Measurements from ENCODE around the gene RAB31.

RAB31 gene

DNA sequence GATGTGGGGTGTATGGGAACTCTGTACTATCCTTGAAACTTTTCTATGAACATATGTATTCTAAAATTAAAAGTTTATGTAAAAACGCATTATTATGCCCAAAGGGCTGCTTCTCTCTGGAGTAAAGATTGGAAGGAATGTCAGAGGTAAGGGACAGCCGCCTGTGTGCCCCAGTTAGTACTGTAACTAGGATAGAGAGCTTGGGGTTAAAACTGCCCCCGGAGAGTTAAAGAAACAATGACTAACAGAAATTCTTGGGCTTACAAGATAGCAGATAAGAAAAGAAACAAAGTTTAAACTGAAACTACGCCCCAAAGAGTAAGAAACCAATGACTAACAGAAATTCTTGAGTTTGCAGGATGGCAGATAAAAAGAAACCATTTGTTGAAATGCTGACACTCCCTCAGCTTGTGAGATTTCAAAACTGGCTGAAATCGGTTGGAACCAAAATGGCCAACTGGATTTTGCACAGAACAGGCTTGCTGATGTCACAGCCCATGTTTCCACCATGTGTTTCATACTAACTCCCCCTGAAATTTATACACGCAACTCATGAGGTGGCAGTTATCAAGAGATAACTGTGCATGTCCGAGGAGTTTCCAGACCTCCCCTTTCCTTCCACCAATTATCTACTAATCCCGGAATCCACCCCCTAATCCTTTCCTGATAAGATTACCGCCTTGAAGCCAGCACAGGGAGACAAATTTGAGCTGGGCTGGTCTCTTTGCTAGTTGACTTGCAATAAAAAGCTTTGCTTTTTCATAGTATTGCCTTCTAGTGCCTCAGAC lies 169.0 kb downstream of the RAB31 start (continued):
- TF ChIP-seq, protein P1, sequence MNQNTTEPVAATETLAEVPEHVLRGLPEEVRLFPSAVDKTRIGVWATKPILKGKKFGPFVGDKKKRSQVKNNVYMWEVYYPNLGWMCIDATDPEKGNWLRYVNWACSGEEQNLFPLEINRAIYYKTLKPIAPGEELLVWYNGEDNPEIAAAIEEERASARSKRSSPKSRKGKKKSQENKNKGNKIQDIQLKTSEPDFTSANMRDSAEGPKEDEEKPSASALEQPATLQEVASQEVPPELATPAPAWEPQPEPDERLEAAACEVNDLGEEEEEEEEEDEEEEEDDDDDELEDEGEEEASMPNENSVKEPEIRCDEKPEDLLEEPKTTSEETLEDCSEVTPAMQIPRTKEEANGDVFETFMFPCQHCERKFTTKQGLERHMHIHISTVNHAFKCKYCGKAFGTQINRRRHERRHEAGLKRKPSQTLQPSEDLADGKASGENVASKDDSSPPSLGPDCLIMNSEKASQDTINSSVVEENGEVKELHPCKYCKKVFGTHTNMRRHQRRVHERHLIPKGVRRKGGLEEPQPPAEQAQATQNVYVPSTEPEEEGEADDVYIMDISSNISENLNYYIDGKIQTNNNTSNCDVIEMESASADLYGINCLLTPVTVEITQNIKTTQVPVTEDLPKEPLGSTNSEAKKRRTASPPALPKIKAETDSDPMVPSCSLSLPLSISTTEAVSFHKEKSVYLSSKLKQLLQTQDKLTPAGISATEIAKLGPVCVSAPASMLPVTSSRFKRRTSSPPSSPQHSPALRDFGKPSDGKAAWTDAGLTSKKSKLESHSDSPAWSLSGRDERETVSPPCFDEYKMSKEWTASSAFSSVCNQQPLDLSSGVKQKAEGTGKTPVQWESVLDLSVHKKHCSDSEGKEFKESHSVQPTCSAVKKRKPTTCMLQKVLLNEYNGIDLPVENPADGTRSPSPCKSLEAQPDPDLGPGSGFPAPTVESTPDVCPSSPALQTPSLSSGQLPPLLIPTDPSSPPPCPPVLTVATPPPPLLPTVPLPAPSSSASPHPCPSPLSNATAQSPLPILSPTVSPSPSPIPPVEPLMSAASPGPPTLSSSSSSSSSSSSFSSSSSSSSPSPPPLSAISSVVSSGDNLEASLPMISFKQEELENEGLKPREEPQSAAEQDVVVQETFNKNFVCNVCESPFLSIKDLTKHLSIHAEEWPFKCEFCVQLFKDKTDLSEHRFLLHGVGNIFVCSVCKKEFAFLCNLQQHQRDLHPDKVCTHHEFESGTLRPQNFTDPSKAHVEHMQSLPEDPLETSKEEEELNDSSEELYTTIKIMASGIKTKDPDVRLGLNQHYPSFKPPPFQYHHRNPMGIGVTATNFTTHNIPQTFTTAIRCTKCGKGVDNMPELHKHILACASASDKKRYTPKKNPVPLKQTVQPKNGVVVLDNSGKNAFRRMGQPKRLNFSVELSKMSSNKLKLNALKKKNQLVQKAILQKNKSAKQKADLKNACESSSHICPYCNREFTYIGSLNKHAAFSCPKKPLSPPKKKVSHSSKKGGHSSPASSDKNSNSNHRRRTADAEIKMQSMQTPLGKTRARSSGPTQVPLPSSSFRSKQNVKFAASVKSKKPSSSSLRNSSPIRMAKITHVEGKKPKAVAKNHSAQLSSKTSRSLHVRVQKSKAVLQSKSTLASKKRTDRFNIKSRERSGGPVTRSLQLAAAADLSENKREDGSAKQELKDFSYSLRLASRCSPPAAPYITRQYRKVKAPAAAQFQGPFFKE (tag by site-specific recombination; IDR thresholded peaks at IDR 0.05; ENCODE audit: borderline replicate concordance), result no peak
- TF ChIP-seq, protein P2, sequence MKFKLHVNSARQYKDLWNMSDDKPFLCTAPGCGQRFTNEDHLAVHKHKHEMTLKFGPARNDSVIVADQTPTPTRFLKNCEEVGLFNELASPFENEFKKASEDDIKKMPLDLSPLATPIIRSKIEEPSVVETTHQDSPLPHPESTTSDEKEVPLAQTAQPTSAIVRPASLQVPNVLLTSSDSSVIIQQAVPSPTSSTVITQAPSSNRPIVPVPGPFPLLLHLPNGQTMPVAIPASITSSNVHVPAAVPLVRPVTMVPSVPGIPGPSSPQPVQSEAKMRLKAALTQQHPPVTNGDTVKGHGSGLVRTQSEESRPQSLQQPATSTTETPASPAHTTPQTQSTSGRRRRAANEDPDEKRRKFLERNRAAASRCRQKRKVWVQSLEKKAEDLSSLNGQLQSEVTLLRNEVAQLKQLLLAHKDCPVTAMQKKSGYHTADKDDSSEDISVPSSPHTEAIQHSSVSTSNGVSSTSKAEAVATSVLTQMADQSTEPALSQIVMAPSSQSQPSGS (tag by site-specific recombination; IDR thresholded peaks at IDR 0.05; ENCODE audit: low read depth), result no peak
- TF ChIP-seq ZNF292 (tag by site-specific recombination; IDR thresholded peaks at IDR 0.05; ENCODE audit: borderline replicate concordance, low read depth), result no peak
- TF ChIP-seq ZFP69B (tag by site-specific recombination; IDR thresholded peaks at IDR 0.05), result no peak
- no peak for TF ChIP-seq ZNF248 (tag by site-specific recombination; IDR thresholded peaks at IDR 0.05)
- TF ChIP-seq ZNF114 (tag by site-specific recombination; IDR thresholded peaks at IDR 0.05), result no peak
- TF ChIP-seq ZNF529 (tag by site-specific recombination; IDR thresholded peaks at IDR 0.05; ENCODE audit: insufficient replicate concordance), result no peak
- TF ChIP-seq, protein P3, sequence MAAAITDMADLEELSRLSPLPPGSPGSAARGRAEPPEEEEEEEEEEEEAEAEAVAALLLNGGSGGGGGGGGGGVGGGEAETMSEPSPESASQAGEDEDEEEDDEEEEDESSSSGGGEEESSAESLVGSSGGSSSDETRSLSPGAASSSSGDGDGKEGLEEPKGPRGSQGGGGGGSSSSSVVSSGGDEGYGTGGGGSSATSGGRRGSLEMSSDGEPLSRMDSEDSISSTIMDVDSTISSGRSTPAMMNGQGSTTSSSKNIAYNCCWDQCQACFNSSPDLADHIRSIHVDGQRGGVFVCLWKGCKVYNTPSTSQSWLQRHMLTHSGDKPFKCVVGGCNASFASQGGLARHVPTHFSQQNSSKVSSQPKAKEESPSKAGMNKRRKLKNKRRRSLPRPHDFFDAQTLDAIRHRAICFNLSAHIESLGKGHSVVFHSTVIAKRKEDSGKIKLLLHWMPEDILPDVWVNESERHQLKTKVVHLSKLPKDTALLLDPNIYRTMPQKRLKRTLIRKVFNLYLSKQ (tag by site-specific recombination; IDR thresholded peaks at IDR 0.05; ENCODE audit: borderline replicate concordance), result no peak
- TF ChIP-seq OSR2 (tag by site-specific recombination; IDR thresholded peaks at IDR 0.05), result no peak
- TF ChIP-seq ZNF544 (tag by site-specific recombination; IDR thresholded peaks at IDR 0.05), result no peak
- TF ChIP-seq ZNF23 (tag by site-specific recombination; IDR thresholded peaks at IDR 0.05; ENCODE audit: borderline replicate concordance), result no peak
- TF ChIP-seq ZNF830 (tag by site-specific recombination; IDR thresholded peaks at IDR 0.05; ENCODE audit: low read depth), result no peak
- no peak for TF ChIP-seq ZNF184 (tag by site-specific recombination; IDR thresholded peaks at IDR 0.05)
- no peak for TF ChIP-seq ZNF223 (tag by site-specific recombination; IDR thresholded peaks at IDR 0.05)
- TF ChIP-seq, protein P4, sequence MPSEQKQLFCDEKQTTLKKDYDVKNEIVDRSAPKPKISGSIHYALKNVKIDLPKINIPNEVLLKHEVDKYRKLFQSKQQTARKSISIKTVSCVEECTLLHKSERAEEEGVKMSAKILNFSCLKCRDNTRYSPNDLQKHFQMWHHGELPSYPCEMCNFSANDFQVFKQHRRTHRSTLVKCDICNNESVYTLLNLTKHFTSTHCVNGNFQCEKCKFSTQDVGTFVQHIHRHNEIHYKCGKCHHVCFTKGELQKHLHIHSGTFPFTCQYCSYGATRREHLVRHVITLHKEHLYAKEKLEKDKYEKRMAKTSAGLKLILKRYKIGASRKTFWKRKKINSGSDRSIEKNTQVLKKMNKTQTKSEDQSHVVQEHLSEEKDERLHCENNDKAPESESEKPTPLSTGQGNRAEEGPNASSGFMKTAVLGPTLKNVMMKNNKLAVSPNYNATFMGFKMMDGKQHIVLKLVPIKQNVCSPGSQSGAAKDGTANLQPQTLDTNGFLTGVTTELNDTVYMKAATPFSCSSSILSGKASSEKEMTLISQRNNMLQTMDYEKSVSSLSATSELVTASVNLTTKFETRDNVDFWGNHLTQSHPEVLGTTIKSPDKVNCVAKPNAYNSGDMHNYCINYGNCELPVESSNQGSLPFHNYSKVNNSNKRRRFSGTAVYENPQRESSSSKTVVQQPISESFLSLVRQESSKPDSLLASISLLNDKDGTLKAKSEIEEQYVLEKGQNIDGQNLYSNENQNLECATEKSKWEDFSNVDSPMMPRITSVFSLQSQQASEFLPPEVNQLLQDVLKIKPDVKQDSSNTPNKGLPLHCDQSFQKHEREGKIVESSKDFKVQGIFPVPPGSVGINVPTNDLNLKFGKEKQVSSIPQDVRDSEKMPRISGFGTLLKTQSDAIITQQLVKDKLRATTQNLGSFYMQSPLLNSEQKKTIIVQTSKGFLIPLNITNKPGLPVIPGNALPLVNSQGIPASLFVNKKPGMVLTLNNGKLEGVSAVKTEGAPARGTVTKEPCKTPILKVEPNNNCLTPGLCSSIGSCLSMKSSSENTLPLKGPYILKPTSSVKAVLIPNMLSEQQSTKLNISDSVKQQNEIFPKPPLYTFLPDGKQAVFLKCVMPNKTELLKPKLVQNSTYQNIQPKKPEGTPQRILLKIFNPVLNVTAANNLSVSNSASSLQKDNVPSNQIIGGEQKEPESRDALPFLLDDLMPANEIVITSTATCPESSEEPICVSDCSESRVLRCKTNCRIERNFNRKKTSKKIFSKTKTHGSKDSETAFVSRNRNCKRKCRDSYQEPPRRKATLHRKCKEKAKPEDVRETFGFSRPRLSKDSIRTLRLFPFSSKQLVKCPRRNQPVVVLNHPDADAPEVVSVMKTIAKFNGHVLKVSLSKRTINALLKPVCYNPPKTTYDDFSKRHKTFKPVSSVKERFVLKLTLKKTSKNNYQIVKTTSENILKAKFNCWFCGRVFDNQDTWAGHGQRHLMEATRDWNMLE (tag by site-specific recombination; conservative IDR thresholded peaks at IDR 0.05; ENCODE audit: low read depth), result no peak
- TF ChIP-seq ZNF10 (tag by site-specific recombination; IDR thresholded peaks at IDR 0.05), result no peak
- TF ChIP-seq, protein P5, sequence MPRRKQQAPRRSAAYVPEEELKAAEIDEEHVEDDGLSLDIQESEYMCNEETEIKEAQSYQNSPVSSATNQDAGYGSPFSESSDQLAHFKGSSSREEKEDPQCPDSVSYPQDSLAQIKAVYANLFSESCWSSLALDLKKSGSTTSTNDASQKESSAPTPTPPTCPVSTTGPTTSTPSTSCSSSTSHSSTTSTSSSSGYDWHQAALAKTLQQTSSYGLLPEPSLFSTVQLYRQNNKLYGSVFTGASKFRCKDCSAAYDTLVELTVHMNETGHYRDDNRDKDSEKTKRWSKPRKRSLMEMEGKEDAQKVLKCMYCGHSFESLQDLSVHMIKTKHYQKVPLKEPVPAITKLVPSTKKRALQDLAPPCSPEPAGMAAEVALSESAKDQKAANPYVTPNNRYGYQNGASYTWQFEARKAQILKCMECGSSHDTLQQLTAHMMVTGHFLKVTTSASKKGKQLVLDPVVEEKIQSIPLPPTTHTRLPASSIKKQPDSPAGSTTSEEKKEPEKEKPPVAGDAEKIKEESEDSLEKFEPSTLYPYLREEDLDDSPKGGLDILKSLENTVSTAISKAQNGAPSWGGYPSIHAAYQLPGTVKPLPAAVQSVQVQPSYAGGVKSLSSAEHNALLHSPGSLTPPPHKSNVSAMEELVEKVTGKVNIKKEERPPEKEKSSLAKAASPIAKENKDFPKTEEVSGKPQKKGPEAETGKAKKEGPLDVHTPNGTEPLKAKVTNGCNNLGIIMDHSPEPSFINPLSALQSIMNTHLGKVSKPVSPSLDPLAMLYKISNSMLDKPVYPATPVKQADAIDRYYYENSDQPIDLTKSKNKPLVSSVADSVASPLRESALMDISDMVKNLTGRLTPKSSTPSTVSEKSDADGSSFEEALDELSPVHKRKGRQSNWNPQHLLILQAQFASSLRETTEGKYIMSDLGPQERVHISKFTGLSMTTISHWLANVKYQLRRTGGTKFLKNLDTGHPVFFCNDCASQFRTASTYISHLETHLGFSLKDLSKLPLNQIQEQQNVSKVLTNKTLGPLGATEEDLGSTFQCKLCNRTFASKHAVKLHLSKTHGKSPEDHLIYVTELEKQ (tag by site-specific recombination; IDR thresholded peaks at IDR 0.05; ENCODE audit: borderline replicate concordance), result no peak
- TF ChIP-seq SP7 (tag by site-specific recombination; IDR thresholded peaks at IDR 0.05), result peak; percentile 91
- no peak for TF ChIP-seq ZNF701 (tag by site-specific recombination; IDR thresholded peaks at IDR 0.05)
- TF ChIP-seq ZNF211 (tag by site-specific recombination; IDR thresholded peaks at IDR 0.05; ENCODE audit: low read depth), result no peak
